NCI-H82 (cell line): ENCODE results near the gene BTN2A1.

ENCODE experiments used
- DNase-seq: peaks from one replicate; lab custom pipeline; 2025; lab: John Stamatoyannopoulos, UW

The BTN2A1 gene

DNA sequence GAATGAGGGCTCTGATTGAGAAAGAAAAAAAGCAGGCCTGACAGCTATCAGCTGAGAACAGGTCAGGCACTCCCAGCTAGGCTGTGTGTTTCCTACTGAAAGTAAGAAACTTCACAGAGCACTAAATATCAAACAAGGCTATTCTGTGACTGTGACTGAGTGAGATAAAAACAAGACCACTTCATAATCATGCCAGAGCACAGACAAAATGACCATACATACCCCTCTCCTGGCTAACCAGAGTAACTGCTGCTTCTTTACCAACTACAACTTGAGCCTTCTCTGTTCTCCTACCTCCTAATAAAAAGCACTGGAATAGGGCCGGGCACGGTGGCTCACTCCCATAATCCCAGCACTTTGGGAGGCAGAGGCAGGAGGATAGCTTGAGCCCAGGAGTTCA lies 35.5 kb downstream of the BTN2A1 start:
- no peak for DNase-seq

DNA sequence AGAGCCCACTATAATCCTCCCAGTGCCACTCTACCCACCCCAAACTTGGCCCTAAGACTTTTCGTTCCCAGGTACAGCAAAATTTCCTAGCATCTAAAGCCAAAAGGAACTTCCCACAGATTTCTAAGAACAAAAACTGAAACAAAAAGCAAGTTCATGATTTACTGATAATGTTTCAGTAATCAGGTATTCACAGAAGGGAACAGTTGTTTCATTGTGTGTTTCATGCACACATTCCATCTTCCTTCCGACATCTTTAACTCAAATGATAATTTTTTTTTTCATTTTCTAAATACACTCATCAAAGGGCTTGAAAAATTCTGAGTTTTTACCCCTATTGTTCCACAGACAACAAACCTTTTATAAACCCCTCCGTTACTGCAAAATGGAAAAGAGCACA lies 36.4 kb downstream of the BTN2A1 start:
- no peak for DNase-seq

GRCh38 chr6:26495281-26495680 lies 37.5 kb downstream of the BTN2A1 start:
- no peak for DNase-seq

GRCh38 chr6:26497610-26498009 lies 39.9 kb downstream of the BTN2A1 start:
- no peak for DNase-seq

- DNase-seq, result no peak
These were observed 42.3 kb downstream of the BTN2A1 start, which contains the start of gene BTN1A1 for GRCh38 chr6:26500102-26500501. Gene BTN1A1, plus strand, starts transcription at chr6:26500303. Its CDS starts 984 bp downstream, at chr6:26501287.

- DNase-seq, result no peak
These were observed 43.8 kb downstream of the BTN2A1 start for GRCh38 chr6:26501482-26501986.

- peak; percentile 52 for DNase-seq
These were observed 44.4 kb downstream of the BTN2A1 start for GRCh38 chr6:26502165-26502564.

DNA sequence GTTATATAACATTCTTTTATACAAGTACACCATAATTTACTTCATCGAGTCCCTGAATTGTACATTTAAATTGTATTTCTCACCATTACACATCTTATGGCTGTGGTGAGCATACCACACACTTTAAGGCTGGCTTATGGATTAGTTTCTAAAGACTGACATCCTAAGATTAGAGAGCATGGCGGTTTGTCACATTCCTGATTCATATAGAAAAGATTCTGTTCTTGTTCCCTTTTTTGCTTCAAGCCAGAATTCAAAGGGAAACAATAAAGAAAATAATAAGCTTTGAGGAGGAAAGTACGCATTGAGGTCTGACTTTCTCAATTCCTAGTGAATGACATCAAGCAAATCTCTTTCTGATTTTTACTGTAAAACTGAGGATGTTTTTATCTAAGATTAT lies 44.9 kb downstream of the BTN2A1 start:
- peak; percentile 18 for DNase-seq

DNA sequence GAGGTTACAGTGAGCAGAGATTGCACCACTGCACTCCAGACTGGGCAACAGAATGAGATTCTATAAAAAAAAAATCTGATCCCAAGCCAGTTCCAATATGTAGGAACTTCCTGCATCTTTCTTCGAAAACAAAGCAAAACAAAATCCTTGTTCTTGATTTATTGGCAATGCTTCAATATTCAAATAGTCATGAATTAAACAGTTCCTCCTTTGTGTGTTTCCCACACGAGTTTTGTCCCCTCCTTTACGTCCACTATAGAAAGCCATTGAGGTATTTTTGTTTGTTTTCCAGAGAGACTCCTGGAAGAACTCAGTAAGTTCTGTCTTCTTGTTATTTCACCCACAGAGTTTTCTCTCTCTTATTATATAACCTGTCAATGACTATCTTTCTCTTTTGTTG lies 49.9 kb downstream of the BTN2A1 start:
- no peak for DNase-seq

- DNase-seq, result peak; percentile 50
These were observed 53.3 kb downstream of the BTN2A1 start for GRCh38 chr6:26511033-26511432.

- peak; percentile 33 for DNase-seq
These were observed 57.2 kb downstream of the BTN2A1 start for GRCh38 chr6:26514984-26515383.

- peak; percentile 96 for DNase-seq
These were observed 59.0 kb downstream of the BTN2A1 start for GRCh38 chr6:26516481-26517427.
